Measurements from ENCODE around the gene FOXL1. TPM values are rescaled to one million over a fixed set of nuclear protein-coding genes. Genes with fewer than 3 reads are reported as not detected.

Gene FOXL1
- total RNA-seq, 4 donors from 2014 or later, result 0.09 to 1.3 (median 0.43) TPM

GRCh38 chr16:86533076-86533475 is 45.3 kb upstream of the FOXL1 start:
- DNase-seq (ENCODE audit: low spot score) (no peak), ATAC-seq (ENCODE audit: low FRiP score) (no peak)
- TF ChIP-seq CTCF (IDR thresholded peaks at IDR 0.05), result no peak

GRCh38 chr16:86533767-86534351 is 44.5 kb upstream of the FOXL1 start:
- DNase-seq (ENCODE audit: low spot score) (no peak), ATAC-seq (ENCODE audit: low FRiP score) (no peak)
- TF ChIP-seq CTCF (IDR thresholded peaks at IDR 0.05), result no peak

GRCh38 chr16:86534779-86535615 is 43.4 kb upstream of the FOXL1 start:
- no peak for ATAC-seq (ENCODE audit: low FRiP score)
- DNase-seq (ENCODE audit: low spot score), result no peak

GRCh38 chr16:86536621-86537020 is 41.7 kb upstream of the FOXL1 start:
- TF ChIP-seq CTCF (IDR thresholded peaks at IDR 0.05), result no peak
- ATAC-seq (ENCODE audit: low FRiP score) (no peak), DNase-seq (ENCODE audit: low spot score) (no peak)

More at GRCh38 chr16:86534779-86535615, 43.4 kb upstream of the FOXL1 start:
- no peak for TF ChIP-seq CTCF (IDR thresholded peaks at IDR 0.05)

- ATAC-seq (ENCODE audit: low FRiP score) (no peak), DNase-seq (ENCODE audit: low spot score) (no peak)
- no peak for TF ChIP-seq CTCF (IDR thresholded peaks at IDR 0.05)
Measured at GRCh38 chr16:86537486-86537885, 40.9 kb upstream of the FOXL1 start.

GRCh38 chr16:86538196-86538780 is 40.1 kb upstream of the FOXL1 start:
- no peak for DNase-seq (ENCODE audit: low spot score)
- TF ChIP-seq CTCF (IDR thresholded peaks at IDR 0.05), result no peak
- no peak for ATAC-seq (ENCODE audit: low FRiP score)

Measured in omental fat pad (tissue), 4 donors.